ENCODE results near the gene TAF3.
"Not testable (repeated sequence)": the region's sequence is repeated elsewhere in the genome, so short reads cannot be mapped to it uniquely, and the experiment has no call there.

The TAF3 gene, protein sequence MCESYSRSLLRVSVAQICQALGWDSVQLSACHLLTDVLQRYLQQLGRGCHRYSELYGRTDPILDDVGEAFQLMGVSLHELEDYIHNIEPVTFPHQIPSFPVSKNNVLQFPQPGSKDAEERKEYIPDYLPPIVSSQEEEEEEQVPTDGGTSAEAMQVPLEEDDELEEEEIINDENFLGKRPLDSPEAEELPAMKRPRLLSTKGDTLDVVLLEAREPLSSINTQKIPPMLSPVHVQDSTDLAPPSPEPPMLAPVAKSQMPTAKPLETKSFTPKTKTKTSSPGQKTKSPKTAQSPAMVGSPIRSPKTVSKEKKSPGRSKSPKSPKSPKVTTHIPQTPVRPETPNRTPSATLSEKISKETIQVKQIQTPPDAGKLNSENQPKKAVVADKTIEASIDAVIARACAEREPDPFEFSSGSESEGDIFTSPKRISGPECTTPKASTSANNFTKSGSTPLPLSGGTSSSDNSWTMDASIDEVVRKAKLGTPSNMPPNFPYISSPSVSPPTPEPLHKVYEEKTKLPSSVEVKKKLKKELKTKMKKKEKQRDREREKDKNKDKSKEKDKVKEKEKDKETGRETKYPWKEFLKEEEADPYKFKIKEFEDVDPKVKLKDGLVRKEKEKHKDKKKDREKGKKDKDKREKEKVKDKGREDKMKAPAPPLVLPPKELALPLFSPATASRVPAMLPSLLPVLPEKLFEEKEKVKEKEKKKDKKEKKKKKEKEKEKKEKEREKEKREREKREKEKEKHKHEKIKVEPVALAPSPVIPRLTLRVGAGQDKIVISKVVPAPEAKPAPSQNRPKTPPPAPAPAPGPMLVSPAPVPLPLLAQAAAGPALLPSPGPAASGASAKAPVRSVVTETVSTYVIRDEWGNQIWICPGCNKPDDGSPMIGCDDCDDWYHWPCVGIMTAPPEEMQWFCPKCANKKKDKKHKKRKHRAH

DNA sequence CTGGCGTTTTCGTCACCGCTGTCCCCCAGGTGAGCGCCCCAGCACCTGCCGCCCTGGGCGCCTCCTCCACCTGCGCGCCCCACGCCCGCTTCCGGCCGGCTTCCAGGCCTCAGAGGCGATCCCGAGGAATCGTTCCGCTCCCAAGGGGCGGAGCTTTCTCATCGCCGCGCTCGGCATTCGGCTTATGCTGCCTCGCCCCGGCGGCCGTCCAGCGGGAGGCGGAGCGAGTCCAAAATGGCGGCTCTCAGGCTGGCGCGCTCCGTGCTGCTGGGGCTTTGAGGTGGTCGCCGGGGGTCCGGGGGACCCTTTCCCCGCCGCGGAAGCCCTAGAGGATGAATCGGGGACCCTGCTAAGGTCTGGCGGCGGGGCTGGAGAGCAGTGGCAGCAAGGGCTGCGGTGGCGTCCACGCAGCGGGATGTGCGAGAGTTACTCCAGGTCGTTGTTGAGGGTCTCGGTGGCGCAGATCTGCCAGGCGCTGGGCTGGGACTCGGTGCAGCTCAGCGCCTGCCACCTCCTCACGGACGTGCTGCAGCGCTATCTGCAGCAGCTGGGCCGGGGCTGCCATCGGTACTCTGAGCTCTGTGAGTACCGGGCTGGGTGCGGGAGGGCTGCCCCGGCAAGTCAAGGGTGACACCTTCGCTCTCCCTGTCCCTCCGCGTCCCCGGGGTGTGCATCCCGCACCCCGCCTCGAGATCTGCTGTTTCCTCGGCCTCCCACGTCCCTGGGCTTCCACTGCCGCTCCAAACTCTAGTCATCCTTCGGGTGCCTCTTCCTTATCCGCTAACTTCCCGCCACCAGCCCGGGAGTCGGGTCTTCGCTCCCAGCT is at the start of gene TAF3:
TSS of gene TAF3 (plus strand) at position 211 of the 826 bp plus-strand sequence. CDS start at position 416, 205 bp downstream.
- DNase-seq (peak; percentile 94), ATAC-seq (peak; percentile 90)

DNA sequence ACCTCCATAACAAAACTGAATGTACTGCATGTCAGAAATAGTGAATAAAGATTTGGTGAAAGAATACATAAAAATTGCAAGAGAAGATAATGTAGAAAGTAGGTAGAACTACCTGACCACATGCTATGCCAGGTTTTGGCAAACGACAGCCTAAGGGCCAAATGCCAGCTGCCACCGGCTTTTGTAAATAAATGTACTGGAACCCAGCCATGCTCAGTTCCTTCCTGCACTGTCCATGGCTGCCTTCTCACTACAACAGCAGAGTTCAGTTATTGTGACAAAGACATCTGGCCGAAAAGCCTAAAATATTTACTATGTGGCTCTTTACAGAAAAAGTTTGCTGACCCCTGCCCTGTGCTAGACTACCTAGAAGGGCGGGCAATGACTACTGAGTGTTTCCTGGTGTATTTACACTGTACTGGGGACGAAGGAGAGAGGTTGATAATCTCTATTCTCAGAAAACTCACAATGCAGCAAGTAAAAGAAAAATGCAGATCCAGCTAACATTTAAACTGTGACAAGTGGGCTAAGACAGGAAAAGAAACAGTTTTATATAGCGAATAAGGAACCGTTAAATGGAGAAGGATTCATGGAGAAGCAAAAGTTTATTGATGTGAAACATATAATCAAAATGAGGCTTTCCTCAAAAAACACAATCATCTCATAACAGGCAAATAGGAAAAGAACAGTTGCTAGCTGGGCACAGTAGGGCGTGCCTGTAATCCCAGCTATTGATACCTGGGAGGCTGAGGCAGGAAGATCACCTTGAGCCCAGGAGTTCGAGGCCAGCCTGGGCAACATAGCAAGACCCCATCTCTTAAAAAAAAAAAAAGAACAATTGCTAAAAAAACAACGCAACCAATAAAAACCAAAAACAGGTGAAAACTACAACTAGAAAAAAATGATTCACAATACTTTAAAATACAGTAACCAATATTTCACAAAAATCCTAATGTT is 44.2 kb upstream of the TAF3 start:
- ATAC-seq (no peak), DNase-seq (no peak)

DNA sequence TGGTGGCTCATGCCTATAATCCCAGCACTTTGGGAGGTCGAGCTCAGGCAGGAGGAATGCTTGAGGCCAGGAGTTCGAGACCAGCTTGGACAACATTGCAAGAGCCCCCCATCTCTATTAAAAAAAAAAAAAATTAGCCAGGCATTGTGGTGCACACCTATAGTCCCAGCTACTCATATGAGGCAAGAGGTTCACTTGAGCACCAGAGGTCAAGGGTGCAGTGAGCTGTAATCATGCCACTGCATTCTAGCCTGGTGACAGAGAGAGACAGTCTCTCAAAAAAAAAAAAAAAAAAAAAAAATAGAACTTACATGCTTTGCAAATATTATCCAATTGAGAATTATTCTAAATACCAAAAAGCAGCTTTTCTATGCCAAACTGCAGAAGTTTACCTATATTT is 41.5 kb upstream of the TAF3 start:
- DNase-seq (no peak), ATAC-seq (no peak)

DNA sequence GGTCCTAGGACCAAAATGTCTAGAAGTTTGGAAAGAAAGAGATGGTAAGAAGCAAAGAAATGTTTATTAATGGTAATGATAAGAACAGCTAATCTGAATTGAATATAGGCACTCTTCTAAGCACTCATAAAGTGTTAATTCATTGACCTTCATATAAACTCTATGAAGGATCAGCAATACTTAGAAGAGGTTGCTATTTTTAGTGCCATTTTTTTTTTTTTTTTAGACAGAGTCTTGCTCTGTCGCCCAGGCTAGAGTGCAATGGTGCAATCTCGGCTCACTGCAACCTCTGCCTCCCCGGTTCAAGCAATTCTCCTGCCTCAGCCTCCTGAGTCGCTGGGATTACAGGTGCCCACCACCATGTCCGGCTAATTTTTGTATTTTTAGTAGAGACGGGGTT is 36.1 kb upstream of the TAF3 start:
- not testable (repeated sequence) for DNase-seq

DNA sequence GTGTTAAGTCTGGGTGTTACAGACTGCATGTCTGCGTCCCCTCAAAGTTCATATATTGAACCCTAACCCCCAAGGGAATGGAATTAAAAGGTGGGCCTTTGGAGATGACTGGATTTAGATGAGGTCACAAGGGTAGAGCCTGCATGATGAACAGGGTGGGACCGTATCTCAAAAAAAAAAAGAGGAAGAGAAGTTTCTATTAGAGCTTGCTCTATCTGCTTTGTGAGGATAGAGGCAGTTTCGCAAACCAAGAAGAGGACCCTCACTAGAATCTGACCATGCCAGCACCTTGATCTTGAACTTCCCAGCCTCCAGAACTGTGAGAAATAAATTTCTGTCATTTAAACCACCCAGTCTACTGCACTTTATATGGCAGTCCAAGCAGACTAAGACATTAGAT is 31.9 kb upstream of the TAF3 start:
- no peak for ATAC-seq
- no peak for DNase-seq

More for the DNA sequence above, 36.1 kb upstream of the TAF3 start:
- not testable (repeated sequence) for ATAC-seq

DNA sequence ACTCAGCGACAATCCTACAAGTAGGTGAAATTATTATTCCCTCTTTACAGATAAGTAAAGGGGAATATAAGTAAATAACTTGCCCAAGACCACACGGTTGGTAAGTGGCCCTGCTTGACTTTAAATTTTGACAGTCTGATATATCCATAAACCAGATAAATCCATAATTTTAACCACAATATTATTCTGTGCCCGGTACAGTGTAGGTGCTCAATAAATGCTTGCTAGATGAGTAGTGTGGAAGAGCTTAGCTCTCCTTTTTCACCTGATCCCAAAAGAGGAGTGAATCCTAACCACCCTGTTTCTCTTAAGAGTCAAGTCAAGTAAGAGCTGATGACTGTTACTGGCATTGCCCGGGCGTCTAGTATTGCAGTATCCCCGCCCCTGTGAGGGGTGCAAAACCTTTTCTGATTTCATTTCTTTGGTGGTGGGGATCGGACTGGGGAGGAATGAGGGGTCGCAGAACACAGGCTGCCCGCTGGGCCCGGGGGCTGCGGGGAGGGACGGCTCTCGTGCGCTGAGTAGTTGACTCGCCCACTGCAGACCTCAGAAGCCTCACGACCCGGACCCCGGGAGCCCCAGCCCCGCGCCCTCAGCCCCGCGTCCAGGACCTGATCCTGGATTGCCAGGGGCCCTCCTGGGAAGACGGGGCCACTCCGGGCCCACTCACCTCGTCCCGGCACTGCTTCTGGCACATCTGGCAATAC is 31.0 kb upstream of the TAF3 start:
- ATAC-seq (peak; percentile 2), DNase-seq (peak; percentile 19)

DNA sequence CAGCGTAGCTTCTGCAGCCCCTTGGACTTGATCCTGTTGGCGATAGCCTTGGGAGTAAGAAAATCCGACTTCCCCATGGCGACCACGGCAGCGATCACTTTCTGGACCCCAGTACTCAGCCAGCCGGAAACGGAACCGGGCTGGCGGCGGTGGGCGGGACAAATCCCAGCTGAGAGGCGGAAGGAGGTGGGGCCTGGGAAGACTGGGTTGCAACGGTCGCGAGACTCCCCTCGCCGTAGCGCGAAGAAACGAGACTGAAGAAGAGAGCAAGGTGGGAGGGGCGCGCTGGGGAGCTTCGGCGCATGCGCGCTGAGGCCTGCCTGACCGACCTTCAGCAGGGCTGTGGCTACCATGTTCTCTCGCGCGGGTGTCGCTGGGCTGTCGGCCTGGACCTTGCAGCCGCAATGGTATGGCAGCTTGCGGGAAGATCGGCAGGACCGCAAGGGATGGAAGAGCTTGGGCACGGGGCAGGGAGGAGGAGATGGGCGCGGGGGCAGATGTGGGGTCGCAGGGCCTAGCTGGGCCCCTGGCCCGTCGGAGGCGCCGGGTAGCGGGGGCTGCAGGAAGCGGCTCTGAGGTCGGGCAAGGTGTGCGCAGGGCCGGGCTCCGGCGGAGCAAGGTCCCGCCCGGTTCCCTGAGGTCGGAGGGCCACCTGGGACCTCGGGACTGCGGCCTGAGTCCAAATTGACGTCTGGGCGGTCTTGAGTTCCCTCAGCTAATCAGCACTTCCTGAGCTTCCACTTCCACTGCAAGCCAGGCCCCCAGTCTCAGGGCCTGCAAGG is 30.3 kb upstream of the TAF3 start, which contains the start of the genes ATP5F1C and KIN:
TSS of gene ATP5F1C (plus strand) at position 321 of the 782 bp plus-strand sequence. CDS start at position 352, 31 bp downstream.
TSS of gene KIN (minus strand) at position 137 of the 782 bp plus-strand sequence. CDS start at position 77, 60 bp downstream.
- DNase-seq (peak; percentile 97), ATAC-seq (peak; percentile 97)

DNA sequence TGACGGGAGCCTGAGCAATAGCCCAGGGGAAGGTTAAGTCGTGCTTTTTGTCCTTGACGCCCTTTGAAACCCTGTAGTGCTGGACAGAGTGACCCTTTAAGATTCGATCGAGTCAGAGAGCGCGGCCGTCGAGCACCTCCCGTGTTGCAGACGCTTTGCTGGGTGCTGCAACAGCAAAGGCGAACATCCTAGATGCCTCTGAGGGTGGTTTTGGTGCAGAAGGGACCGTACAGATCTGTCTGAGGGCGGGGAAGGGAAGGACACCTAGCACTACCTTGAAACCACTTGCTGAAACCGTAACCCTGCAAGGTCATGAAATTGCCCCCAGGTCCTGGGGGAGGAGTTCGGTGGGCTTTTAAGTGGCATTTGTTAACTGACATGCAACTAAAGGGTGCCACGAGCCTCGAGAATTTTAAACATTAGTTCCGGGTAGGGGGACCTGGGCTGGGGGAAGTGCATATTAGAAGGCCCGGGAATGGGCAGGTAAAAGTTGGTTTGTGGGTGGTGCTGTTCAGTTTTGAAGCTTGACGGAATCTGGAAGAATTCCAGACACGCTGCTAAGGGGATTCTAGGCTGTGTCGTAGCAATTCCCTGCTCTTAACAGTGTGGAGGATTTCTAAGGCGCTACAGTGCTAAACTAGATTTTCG is 29.5 kb upstream of the TAF3 start:
- ATAC-seq (no peak), DNase-seq (peak; percentile 7)

DNA sequence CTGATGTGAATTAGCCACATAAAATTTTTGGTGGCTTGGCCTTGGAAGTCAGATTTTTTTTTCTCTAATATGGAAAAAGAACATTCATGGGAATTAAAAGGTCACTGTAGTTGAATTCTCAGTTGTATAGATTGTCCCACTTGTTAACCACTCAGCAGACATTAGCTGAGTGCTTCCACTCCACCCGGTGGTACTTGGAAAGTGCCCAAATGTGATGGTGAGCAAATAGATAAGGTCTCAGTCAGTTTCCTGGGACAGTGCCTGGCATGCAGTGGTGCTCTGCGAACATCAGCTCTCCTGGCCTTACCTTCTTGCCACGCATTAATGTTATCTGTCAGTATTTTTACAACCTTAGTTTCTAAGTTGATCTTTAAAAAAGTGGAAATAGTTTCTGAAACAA is 28.9 kb upstream of the TAF3 start:
- ATAC-seq: no peak
- no peak for DNase-seq

DNA sequence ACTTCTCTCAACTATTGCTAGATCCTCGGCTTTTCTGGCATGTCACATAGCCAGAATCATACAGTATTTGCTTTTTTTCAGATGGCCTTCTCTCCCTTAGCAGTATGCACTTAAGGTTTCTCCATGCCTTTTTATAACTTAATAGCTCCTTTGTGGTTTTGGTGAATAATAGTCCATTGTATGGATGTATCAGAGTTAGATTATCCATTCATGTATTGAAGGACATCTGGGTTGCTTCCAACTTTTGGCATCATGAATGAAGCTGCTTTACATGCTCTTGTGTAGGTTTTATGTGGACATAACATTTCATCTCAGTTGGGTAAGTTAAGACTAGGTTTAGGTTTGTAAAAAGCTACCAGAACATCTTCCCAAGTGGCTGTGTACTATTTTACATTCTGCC is 25.8 kb upstream of the TAF3 start:
- ATAC-seq (no peak), DNase-seq (no peak)

DNA sequence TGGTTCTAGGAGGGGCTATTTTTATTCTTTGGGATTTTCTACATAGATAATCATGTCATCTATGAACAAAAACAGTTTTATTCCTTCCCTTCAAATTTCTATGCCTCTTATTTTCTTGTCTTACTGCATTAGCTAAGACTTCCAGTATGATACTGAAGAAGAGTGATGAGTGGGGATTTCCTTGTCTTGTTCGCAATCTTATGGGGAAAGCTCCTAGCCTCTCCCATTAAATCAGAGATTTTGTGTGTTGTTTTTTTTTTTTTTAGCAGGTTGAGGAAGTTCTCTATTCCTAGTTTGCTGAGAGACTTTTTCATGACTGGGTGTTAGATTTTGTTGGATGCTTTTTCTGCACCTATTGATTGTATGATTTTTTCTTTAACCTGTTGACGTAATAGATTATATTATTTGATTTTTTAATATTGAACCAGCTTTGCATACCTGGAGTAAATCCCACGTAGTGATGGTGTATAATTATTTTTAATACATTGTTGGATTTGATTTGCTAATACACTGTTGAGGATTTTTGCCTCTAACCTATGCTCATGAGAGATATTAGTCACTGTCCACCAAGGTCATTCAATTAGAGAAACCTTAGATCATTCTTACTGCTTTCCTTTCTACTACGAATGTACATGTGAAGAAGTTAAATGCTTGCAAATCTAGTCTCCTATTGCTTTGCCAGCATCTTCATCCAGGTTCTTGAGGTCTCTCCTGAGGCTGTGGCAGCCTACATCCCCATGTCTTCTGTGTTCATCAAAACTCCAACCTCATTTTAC is 23.9 kb upstream of the TAF3 start:
- DNase-seq: no peak
- ATAC-seq: no peak

DNA sequence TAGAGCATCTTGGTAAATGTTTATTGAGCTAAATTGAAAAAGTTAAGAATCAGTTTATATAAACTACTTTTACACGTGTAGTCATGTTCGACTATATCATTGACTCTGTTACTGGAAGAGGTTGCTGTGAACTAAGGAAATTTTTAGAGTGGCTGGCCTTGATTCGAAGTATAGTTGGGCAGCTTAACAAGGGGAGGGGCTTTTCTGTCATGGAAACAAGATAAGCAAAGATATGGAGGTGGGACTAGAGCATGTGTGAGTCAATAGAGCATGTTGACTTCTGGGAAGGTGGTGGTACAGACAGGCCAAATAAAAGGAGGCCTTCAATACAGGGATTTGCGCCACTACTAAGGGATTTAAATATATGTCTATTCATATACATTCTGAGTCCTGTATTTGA is 22.7 kb upstream of the TAF3 start:
- no peak for ATAC-seq
- DNase-seq: no peak

DNA sequence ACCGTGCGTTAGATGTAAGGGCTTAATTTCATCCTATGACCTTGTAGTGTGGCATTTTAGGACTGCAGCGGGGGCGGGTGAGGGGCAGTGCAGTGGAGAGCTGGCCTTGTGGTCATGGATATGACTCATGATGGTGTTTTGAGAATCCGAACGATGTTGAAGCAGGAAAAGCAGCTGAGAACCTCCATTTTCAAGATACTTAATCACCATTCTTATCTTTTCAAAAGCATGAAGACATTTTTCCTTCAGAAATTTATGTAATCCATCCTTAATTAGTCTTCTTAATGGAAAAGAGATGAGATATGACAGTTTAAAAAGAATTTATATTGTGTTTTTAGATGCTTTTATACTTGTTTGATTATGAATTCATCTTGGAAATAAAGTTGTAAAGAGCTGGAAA is 20.7 kb upstream of the TAF3 start:
- no peak for ATAC-seq
- DNase-seq: no peak

DNA sequence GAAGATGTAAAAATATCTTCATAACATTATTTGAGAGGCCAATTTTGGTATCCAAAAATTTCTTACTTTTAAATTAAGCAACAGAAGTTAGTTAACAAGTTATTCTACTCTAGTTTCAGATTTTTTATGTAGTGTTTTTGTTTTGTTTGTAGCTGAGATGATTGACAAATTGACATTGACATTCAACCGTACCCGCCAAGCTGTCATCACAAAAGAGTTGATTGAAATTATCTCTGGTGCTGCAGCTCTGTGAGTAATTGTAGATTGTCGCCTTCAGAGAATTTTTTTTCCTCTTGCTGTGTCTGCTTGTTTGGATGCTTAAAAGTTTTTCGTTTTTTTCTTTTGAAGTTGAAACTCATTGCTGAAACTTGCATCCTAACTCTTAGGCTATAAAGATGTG is 15.7 kb upstream of the TAF3 start:
- DNase-seq: no peak
- ATAC-seq: no peak

DNA sequence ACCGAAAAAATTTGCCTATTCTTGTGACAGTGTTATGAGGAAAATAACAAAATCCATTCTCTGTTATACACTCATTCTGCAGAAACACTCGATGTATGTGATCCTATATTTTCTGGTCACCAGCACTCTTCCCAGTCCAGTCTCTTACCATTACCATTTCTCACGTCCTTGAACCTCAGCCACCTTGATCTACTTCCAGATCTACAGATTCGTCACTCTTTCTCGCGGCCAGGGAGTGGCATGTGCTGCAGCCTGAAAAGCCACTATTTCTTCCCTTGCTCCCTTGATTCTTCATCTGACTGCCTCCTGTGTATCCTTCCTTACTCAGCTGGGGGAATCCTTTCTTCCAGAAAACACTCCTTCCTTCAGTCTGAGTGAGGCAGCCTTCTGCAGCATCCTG is 14.1 kb upstream of the TAF3 start:
- ATAC-seq (no peak), DNase-seq (no peak)

DNA sequence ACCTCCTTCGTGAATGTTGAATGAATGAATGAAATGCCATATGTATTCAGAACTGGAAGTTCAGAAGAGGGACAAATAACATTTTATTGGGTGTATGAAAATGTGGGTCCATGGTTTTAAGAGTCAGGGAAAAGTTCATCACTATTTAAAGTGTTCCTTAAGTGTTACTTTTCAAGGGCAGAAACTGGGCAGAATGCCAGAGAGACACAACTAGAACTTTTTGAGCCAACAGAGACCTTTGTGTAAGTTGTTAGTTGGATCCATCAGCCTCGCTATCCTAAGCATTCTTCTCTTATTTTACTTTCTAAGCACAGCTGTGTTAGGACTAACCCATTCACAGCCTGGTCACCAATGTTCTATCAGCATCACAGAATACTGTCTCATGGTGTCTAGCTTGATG is 13.6 kb upstream of the TAF3 start:
- ATAC-seq (no peak), DNase-seq (no peak)

DNA sequence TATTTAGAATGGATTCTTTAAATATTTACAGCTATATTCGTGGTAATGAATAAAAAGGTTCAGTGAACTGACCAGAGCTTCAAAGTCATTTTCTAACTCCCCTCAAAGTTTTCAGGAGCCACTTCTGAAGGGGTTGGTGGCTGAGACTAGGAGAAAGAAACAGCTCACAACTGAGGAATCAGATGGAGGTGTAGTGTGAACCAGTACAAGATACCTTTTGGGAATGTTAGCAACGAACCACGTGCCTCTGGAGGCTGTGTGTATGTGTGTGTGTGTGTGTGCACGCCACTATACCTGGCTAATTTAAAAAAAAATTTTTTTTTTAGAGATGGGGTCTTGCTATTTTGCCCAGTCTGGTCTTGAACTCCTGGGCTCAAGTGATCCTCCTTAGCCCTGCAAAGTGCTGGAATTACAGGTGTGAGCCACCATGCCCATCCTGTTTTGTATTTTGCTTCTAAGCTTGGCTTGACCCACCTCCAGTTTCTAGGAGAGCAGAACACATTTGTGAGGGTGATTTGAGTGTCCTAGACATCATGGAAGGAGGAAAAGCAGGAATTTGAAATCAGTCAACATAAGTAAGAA is 9.5 kb upstream of the TAF3 start:
- ATAC-seq: no peak
- no peak for DNase-seq

DNA sequence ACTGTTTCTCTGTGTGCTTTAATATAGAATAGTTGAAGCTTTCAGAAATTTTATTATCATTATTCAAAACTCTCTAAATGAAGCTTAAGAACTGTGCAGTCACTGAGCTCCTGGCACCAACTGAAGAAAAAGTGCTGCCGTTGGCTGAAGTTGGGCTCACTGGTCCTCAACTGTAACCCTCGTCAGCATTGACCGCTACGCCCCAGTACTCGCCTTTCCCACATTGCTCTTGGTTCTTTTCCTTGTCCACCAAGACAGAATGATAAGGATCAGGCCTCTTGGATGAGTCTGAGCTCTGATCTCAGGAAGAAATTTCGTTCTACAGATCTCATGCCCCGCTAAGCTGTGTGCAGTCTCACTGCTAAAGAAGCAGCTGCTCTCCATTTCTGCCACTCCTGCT is 7.9 kb upstream of the TAF3 start:
- DNase-seq: no peak
- ATAC-seq: no peak
